GM21390 (cell line): Measurements from ENCODE around the gene SERPINB7.

Source experiments
- ATAC-seq: cut with Tn5 transposase; IDR thresholded peaks from one replicate; pipeline ENCODE4 v1.9.1; 2021; ENCODE audit not compliant: unreplicated experiment

Gene SERPINB7

DNA sequence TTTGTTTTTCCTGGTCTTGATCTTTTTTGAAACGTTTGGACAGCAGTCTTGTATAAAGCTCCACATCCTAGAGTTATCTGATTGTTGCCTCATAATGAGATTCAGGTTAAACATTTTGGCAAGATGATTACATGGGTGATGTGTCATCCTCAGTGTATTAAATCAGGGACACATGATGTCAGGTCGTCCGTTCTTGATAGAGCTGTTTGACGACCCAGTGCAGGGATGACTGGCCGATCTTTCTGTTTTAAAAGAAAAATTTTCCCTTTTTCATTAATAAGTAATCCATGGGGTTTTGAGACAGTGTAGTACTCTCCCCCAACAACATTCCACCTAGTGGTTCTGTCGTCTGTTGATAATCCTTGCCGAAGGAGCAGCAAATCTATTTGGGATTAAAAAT is 67.8 kb downstream of the SERPINB7 start:
- no peak for ATAC-seq

DNA sequence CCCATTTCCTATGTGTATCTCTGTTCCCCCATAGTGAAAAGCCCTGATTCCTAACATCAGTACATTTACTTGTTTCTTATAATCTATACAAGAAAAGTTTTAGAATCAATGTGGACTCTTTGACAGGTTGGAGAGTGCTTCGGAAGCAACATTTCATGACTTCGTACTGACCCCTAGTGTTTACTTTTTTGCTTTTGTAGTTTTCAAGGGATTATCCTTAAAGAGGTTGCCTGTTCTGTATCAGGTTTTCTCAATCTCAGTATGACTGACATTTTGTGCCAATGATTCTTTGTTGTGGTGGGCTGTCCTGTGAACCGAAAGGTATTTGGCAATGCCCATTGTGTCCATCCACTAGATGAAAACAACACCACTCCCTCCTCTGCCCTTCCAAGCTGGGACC is 69.0 kb downstream of the SERPINB7 start:
- peak; percentile 57 for ATAC-seq

DNA sequence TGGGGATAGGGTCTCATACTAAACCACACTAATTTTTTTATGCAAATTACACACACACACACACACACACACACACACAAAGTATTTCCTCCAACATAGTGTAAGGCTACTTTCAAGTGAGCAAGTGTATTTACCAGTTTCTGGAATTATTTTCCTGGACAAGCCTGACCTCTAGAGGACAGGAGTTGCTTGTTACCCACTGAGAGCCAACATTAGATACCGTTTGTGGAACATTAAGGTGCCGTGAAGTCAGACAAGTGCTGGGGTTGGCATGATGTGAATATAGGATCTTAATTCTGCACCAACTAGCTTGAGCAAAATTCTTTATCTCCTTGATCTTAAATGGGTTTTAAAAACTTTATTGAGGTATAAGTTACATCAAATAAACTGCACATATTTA is 72.9 kb downstream of the SERPINB7 start:
- peak; percentile 56 for ATAC-seq

DNA sequence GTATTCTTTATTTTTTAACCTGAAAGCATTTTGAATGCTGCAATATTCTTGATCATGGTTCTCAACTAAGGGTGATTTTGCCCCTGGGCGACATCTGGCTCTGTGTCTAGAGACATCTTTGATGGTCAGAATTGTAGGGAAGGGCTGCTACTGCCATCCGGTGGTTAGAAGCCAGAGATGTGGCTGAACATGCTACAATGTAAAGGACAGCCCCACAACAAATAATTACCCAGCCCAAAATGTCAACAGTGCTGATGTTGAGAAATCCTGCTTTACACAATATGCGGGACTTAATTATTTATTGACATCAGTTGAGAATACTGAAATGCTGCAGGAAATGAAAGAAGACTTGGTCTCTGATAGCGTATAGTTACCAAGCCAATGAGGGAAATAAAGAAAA is 74.8 kb downstream of the SERPINB7 start:
- ATAC-seq, result no peak

DNA sequence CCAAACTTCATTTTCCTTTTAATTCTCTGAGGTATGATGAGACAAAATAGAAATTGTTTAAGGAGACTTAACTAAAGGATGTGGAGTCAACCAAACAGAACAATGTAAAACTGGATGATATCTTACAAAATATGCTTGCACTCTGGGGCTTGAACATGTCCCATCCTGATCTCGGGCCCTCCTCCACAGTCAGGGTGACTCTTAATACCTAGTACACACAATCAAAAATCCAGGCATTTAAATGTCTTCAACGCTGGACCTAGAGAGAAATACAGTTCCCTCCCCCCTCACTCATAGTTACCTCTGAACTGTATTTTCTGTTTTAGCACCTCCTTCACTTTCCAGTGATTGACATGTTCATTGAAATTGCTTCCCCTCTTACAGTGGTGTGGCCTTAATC is 75.4 kb downstream of the SERPINB7 start:
- ATAC-seq, result no peak
